HepG2 (cell line): Measurements from ENCODE around the gene GATB. TPM values are rescaled to one million over a fixed set of nuclear protein-coding genes. Genes with fewer than 3 reads are reported as not detected.
A peak's percentile ranks its signal among the peaks of the same experiment; 100 is the strongest.

Experiments used
- ATF7 ChIP-seq, 2 experiments: fragments of 450-650 bp in 1 of 2; sonication (generic) in 1 of 2; formaldehyde crosslinking in 1 of 2; IDR thresholded peaks; 2 replicates each; pipeline versions ENCODE4 v1.4.0 to v1.6.1; 2016 to 2020; ENCODE audit warnings: antibody characterized with exemption in 1 of 2, mild to moderate bottlenecking in 1 of 2, missing genetic modification reagents in 1 of 2
- CENPT ChIP-seq: sonication (generic); formaldehyde crosslinking; IDR thresholded peaks from 2 replicates; pipeline ENCODE4 v1.8.0; 2022; ENCODE audit warnings: low read depth, mild to moderate bottlenecking, moderate library complexity, missing genetic modification reagents
- CREM ChIP-seq, 2 experiments: sonication (generic) in 1 of 2; formaldehyde crosslinking in 1 of 2; IDR thresholded peaks; 2 replicates each; pipeline versions ENCODE4 v1.4.0 to v1.6.1; 2016 to 2020; ENCODE audit warnings: antibody characterized with exemption in 1 of 2, mild to moderate bottlenecking in 1 of 2, missing genetic modification reagents in 1 of 2
- DDIT3 ChIP-seq: sonication (generic); formaldehyde crosslinking; IDR thresholded peaks from 2 replicates; pipeline ENCODE4 v1.4.0; 2020; ENCODE audit warnings: mild to moderate bottlenecking, missing genetic modification reagents
- ERF ChIP-seq: IDR thresholded peaks from 2 replicates; pipeline ENCODE4 v1.6.1; 2018; ENCODE audit warnings: missing biosample characterization, missing genetic modification reagents
- GATAD2A ChIP-seq: IDR thresholded peaks from 2 replicates; pipeline ENCODE4 v1.6.1; 2016
- JDP2 ChIP-seq: sonication (generic); formaldehyde crosslinking; IDR thresholded peaks from 2 replicates; pipeline ENCODE4 v1.8.1; 2022; ENCODE audit warnings: missing genetic modification reagents, borderline replicate concordance
- MEF2D ChIP-seq: sonication (generic); formaldehyde crosslinking; IDR thresholded peaks from 2 replicates; pipeline ENCODE4 v1.5.1; 2020; ENCODE audit warnings: mild to moderate bottlenecking, missing genetic modification reagents
- MXI1 ChIP-seq: IDR thresholded peaks from 3 replicates; pipeline ENCODE4 v1.6.1; 2012; ENCODE audit warnings: low read depth, low read length, inconsistent platforms, borderline replicate concordance
- NFYC ChIP-seq: IDR thresholded peaks from 2 replicates; pipeline ENCODE4 v1.6.1; 2016; ENCODE audit warnings: missing genetic modification reagents, missing compliant biosample characterization
- PAX8 ChIP-seq: sonication (generic); formaldehyde crosslinking; IDR thresholded peaks from 2 replicates; pipeline ENCODE4 v1.8.0; 2022; ENCODE audit warnings: mild to moderate bottlenecking, missing genetic modification reagents, borderline replicate concordance
- PBX2 ChIP-seq: IDR thresholded peaks from 2 replicates; pipeline ENCODE4 v1.6.1; 2016; ENCODE audit warnings: control low read depth
- REXO4 ChIP-seq: sonication (generic); formaldehyde crosslinking; IDR thresholded peaks from 2 replicates; pipeline ENCODE4 v1.8.0; 2022; ENCODE audit warnings: missing genetic modification reagents, mild to moderate bottlenecking, borderline replicate concordance
- STAT5B ChIP-seq: sonication (generic); formaldehyde crosslinking; IDR thresholded peaks from 2 replicates; pipeline ENCODE4 v1.4.0; 2020; ENCODE audit warnings: missing genetic modification reagents
- TBL1XR1 ChIP-seq: fragments of 150-350 bp; IDR thresholded peaks from 2 replicates; pipeline ENCODE4 v1.6.1; 2014; ENCODE audit warnings: borderline replicate concordance, low read length; ENCODE audit not compliant: partially characterized antibody
- TGIF2 ChIP-seq: IDR thresholded peaks from 2 replicates; pipeline ENCODE4 v1.6.1; 2016; ENCODE audit warnings: control low read depth, missing compliant biosample characterization
- ZFP37 ChIP-seq: sonication (generic); formaldehyde crosslinking; IDR thresholded peaks from 2 replicates; pipeline ENCODE4 v1.4.0; 2020; ENCODE audit warnings: missing genetic modification reagents, borderline replicate concordance
- ZIK1 ChIP-seq: sonication (generic); formaldehyde crosslinking; IDR thresholded peaks from 2 replicates; pipeline ENCODE4 v1.5.0; 2020; ENCODE audit warnings: mild to moderate bottlenecking, low read depth, missing genetic modification reagents, borderline replicate concordance
- ZNF143 ChIP-seq: sonication (generic); formaldehyde crosslinking; IDR thresholded peaks from 2 replicates; pipeline ENCODE4 v1.4.0; 2020; ENCODE audit warnings: missing genetic modification reagents
- ZNF326 ChIP-seq: sonication (generic); formaldehyde crosslinking; IDR thresholded peaks from 2 replicates; pipeline ENCODE4 v1.4.0; 2020; ENCODE audit warnings: missing genetic modification reagents, borderline replicate concordance
- ZNF629 ChIP-seq: sonication (generic); formaldehyde crosslinking; conservative IDR thresholded peaks from 2 replicates; pipeline ENCODE4 v1.5.0; 2020; ENCODE audit warnings: missing genetic modification reagents
- polyA plus RNA-seq, 8 experiments: library from polyadenylated mRNA; depleted of rRNA in 3 of 8; stranded (reverse) in 7 of 8; unstranded in 1 of 8; fragments of >200 nt; fragmentation: Illumina TruSeq in 4 of 8; extraction: Trizol in 4 of 8; gene quantifications; 2 replicates each; pipeline versions ENCODE4 v1.2.1 to v1.2.3, GENCODE V29; 2011 to 2016; ENCODE audit warnings: low read depth in 4 of 8, missing spikeins in 1 of 8, mixed read lengths in 1 of 8; ENCODE audit not compliant: insufficient read depth in 1 of 8
- total RNA-seq, 5 experiments: library from RNA; depleted of rRNA; stranded (reverse); fragments of >200 nt; fragmentation: Illumina TruSeq; extraction: Trizol; gene quantifications; 2 replicates each; pipeline ENCODE4 v1.2.3, GENCODE V29; 2016; ENCODE audit warnings: low read depth in 1 of 5
- TF ChIP-seq, protein P1 (sequence below): sonication (generic); formaldehyde crosslinking; IDR thresholded peaks from 2 replicates; pipeline ENCODE4 v1.4.0; 2020; ENCODE audit warnings: missing genetic modification reagents
- TF ChIP-seq, protein P2 (sequence below), 2 experiments: sonication (generic) in 1 of 2; formaldehyde crosslinking in 1 of 2; IDR thresholded peaks; 2 replicates each; pipeline versions ENCODE4 v1.4.0 to v1.6.1; 2018 to 2020; ENCODE audit warnings: missing genetic modification reagents in 2 of 2, borderline replicate concordance in 1 of 2, low read depth in 1 of 2, mild to moderate bottlenecking in 1 of 2, missing biosample characterization in 1 of 2

GATB gene
- total and polyA plus RNA-seq, 2 of the 13 experiments (the other 11 are each of a cell fraction or from before 2014, with no cell fraction given), result 32.3 to 32.4 TPM

- TF ChIP-seq, protein P1, sequence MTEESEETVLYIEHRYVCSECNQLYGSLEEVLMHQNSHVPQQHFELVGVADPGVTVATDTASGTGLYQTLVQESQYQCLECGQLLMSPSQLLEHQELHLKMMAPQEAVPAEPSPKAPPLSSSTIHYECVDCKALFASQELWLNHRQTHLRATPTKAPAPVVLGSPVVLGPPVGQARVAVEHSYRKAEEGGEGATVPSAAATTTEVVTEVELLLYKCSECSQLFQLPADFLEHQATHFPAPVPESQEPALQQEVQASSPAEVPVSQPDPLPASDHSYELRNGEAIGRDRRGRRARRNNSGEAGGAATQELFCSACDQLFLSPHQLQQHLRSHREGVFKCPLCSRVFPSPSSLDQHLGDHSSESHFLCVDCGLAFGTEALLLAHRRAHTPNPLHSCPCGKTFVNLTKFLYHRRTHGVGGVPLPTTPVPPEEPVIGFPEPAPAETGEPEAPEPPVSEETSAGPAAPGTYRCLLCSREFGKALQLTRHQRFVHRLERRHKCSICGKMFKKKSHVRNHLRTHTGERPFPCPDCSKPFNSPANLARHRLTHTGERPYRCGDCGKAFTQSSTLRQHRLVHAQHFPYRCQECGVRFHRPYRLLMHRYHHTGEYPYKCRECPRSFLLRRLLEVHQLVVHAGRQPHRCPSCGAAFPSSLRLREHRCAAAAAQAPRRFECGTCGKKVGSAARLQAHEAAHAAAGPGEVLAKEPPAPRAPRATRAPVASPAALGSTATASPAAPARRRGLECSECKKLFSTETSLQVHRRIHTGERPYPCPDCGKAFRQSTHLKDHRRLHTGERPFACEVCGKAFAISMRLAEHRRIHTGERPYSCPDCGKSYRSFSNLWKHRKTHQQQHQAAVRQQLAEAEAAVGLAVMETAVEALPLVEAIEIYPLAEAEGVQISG (CRISPR knock-in tag), result peak; percentile 97
- peak; percentile 56 for TF ChIP-seq TBL1XR1
- TF ChIP-seq TGIF2, result peak; percentile 92
- peak; percentile 97 for TF ChIP-seq MXI1
- TF ChIP-seq ZIK1 (CRISPR knock-in tag), result no peak
- TF ChIP-seq CENPT (CRISPR knock-in tag), result no peak
- no peak for TF ChIP-seq ZNF326
- TF ChIP-seq PBX2 (CRISPR knock-in tag), result no peak
- TF ChIP-seq ATF7 (IDR thresholded peaks at IDR 0.05), result no peak
- no peak for TF ChIP-seq ATF7 (CRISPR knock-in tag; IDR thresholded peaks at IDR 0.05)
- TF ChIP-seq PAX8 (CRISPR knock-in tag), result no peak
- no peak for TF ChIP-seq ZFP37 (CRISPR knock-in tag)
- no peak for TF ChIP-seq NFYC (CRISPR knock-in tag)
- TF ChIP-seq CREM (IDR thresholded peaks at IDR 0.05), result peak; percentile 99
- no peak for TF ChIP-seq CREM (CRISPR knock-in tag; IDR thresholded peaks at IDR 0.05)
- peak; percentile 96 for TF ChIP-seq ZNF143 (CRISPR knock-in tag)
- peak; percentile 49; the same call in 1 of the 2 replicates for TF ChIP-seq MEF2D (CRISPR knock-in tag)
- no peak for TF ChIP-seq DDIT3 (CRISPR knock-in tag)
- TF ChIP-seq, protein P2, sequence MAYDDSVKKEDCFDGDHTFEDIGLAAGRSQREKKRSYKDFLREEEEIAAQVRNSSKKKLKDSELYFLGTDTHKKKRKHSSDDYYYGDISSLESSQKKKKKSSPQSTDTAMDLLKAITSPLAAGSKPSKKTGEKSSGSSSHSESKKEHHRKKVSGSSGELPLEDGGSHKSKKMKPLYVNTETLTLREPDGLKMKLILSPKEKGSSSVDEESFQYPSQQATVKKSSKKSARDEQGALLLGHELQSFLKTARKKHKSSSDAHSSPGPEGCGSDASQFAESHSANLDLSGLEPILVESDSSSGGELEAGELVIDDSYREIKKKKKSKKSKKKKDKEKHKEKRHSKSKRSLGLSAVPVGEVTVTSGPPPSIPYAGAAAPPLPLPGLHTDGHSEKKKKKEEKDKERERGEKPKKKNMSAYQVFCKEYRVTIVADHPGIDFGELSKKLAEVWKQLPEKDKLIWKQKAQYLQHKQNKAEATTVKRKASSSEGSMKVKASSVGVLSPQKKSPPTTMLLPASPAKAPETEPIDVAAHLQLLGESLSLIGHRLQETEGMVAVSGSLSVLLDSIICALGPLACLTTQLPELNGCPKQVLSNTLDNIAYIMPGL (CRISPR knock-in tag; IDR thresholded peaks at IDR 0.05; ENCODE audit: borderline replicate concordance in 1 of 2, low read depth in 1 of 2), result peak; percentile 37 to 55; a peak in 2 of 4 replicates
- TF ChIP-seq ZNF629, result no peak
- TF ChIP-seq JDP2, result no peak
- peak; percentile 23; the same call in 1 of the 2 replicates for TF ChIP-seq GATAD2A (CRISPR knock-in tag)
- TF ChIP-seq STAT5B, result no peak
- TF ChIP-seq ERF, result peak; percentile 62; the same call in 1 of the 2 replicates
- TF ChIP-seq REXO4 (CRISPR knock-in tag), result no peak
Measured at GRCh38 chr4:151760712-151761661, at the start of gene GATB (continued).
